ENCODE data around the gene FYN. TPM values are rescaled to one million over a fixed set of nuclear protein-coding genes. Genes with fewer than 3 reads are reported as not detected.

The FYN gene
- total RNA-seq, 2 donors from 2014 or later: 78.9 to 98.7 TPM

GRCh38 chr6:111875741-111876140 is 2.5 kb upstream of the FYN start:
- no peak for TF ChIP-seq CTCF (IDR thresholded peaks at IDR 0.05)
- Histone ChIP-seq H3K9me3 (no peaks in the 10 kb centered on the region), H3K36me3 (no peaks in the 10 kb centered on the region), H3K4me1 (peaks cover 0 to 16% of the 10 kb centered on the region in 2 donors), H3K4me3 (no peak overlapping the region), H3K27ac (no peak overlapping the region), H3K27me3 (no peaks in the 10 kb centered on the region)
- DNase-seq (ENCODE audit: low spot score): no peak

GRCh38 chr6:111874025-111874415 is 768 bp upstream of the FYN start:
- Histone ChIP-seq H3K27ac (peak overlapping the region; percentile 83 to 87), H3K4me1 (peaks cover 0 to 31% of the 10 kb centered on the region in 2 donors), H3K27me3 (no peaks in the 10 kb centered on the region), H3K36me3 (no peaks in the 10 kb centered on the region), H3K4me3 (peak overlapping the region; percentile 82 to 83), H3K9me3 (no peaks in the 10 kb centered on the region)
- DNase-seq (ENCODE audit: low spot score): no peak
- no peak for TF ChIP-seq CTCF (IDR thresholded peaks at IDR 0.05)

DNA sequence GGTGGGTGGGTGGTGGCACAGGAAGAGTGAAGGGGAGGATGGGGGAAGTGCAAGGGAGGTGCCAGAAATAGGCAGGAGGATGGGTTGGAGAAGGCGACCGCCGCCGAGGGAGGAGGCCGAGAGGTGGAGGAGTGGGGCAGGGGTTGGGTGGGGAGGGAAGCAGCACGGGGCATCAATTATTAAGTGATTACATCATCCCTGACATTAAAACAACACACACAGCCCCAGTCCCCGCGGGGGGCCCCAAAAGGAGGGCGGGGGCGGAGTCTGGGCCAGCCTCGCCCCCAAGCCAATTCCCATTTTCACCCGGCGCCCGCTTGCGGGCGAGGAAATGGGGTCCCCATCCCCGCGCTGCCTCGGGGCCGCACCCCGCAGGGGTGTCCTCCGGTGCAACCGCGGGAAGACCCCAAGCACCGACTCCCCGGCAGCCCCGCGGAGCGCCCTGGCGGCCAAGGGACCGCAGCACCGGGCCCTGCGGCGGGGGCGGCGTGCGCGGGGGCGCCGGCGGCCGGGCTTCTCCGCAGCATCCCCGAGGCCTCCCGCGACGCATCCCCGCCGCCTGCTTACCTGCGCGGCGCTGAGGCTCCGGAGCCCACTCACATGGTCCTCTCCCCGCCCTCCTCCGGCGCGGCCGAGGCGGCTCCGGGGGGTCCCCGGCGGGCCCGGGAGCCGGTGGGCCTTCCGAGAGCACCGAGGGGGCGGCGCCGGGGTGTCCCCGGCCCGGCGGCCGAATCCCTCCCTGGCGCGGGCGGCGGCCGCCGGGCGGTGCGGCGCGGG is 663 bp downstream of the FYN start:
- no peak for DNase-seq (ENCODE audit: low spot score)
- Histone ChIP-seq H3K36me3 (no peaks in the 10 kb centered on the region), H3K4me3 (peak overlapping the region; percentile 82 to 83), H3K9me3 (no peaks in the 10 kb centered on the region), H3K27ac (peak overlapping the region; percentile 83 to 87), H3K4me1 (peaks cover 0 to 40% of the 10 kb centered on the region in 2 donors), H3K27me3 (no peaks in the 10 kb centered on the region)
- no peak for TF ChIP-seq CTCF (IDR thresholded peaks at IDR 0.05)

- H3K4me1 ChIP-seq: peaks cover 0 to 41% of the 10 kb centered on the region in 2 donors
- H3K9me3 ChIP-seq: no peaks in the 10 kb centered on the region
- no peaks in the 10 kb centered on the region for H3K27me3 ChIP-seq
- no peak for DNase-seq (ENCODE audit: low spot score)
- peak overlapping the region; percentile 83 to 87 for H3K27ac ChIP-seq
- H3K4me3 ChIP-seq: peak overlapping the region; percentile 82 to 83
- no peak for TF ChIP-seq CTCF (IDR thresholded peaks at IDR 0.05)
- no peaks in the 10 kb centered on the region for H3K36me3 ChIP-seq
These were observed 1.4 kb downstream of the FYN start for GRCh38 chr6:111871725-111872400.

DNA sequence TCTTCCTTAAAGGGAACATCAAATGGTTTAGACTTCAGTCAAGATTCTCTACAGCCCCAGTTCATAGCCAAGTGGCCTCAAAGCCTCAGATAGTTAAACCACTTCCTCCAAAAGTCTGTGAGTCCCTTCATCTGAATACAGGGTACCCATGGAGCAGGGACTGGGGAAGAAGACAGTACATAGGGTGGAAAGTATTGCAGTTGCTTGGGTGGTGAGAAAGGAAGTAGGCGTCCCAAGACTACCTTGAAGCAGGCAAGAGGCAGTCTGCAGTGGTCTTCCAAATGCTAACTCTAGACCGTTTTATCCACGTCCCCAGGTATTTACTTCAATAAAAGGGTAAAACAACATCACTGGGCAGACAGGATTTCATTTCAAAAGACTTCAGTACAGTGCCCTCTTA is 2.0 kb downstream of the FYN start:
- Histone ChIP-seq H3K4me3 (peak overlapping the region; percentile 82 to 83), H3K4me1 (peaks cover 0 to 44% of the 10 kb centered on the region in 2 donors), H3K27ac (peak overlapping the region; percentile 83 to 87)

More for the DNA sequence above, 2.0 kb downstream of the FYN start:
- H3K36me3 ChIP-seq: no peaks in the 10 kb centered on the region
- no peaks in the 10 kb centered on the region for H3K9me3 ChIP-seq
- no peak for TF ChIP-seq CTCF (IDR thresholded peaks at IDR 0.05)
- no peaks in the 10 kb centered on the region for H3K27me3 ChIP-seq
- DNase-seq (ENCODE audit: low spot score): no peak
